GM23248 (cell line): ENCODE data around the gene MEST. TPM values are rescaled to one million over a fixed set of nuclear protein-coding genes. Genes with fewer than 3 reads are reported as not detected.

Experiments
- DNase-seq: peaks from one replicate; pipeline ENCODE4 v3.0.0-alpha.2; 2015
- H2AFZ ChIP-seq: fragments of 200-600 bp; sonication (generic); 2 replicates; pipeline ENCODE4 v1.6.1; 2016; ENCODE audit warnings: antibody characterized with exemption
- H3F3A ChIP-seq: fragments of 200-600 bp; sonication (generic); 2 replicates; pipeline ENCODE4 v1.6.1; 2016; ENCODE audit warnings: mild to moderate bottlenecking, antibody characterized with exemption, mixed run types; ENCODE audit not compliant: insufficient read depth
- H3K27ac ChIP-seq: fragments of 200-600 bp; sonication (generic); 2 replicates; pipeline ENCODE4 v1.5.1; 2016; ENCODE audit warnings: mild to moderate bottlenecking
- H3K27me3 ChIP-seq: fragments of 200-600 bp; sonication (generic); replicated peaks from 2 replicates; pipeline ENCODE4 v1.6.1; 2016; ENCODE audit warnings: mild to moderate bottlenecking; ENCODE audit not compliant: insufficient read depth
- H3K36me3 ChIP-seq: fragments of 200-600 bp; sonication (generic); 2 replicates; pipeline ENCODE4 v1.6.1; 2016; ENCODE audit warnings: low read depth, mild to moderate bottlenecking
- H3K4me1 ChIP-seq: fragments of 200-600 bp; sonication (generic); 2 replicates; pipeline ENCODE4 v1.6.1; 2016; ENCODE audit warnings: mild to moderate bottlenecking; ENCODE audit not compliant: insufficient read depth
- H3K4me2 ChIP-seq: fragments of 200-600 bp; sonication (generic); one replicate; pipeline ENCODE4 v1.6.1; 2016; ENCODE audit warnings: mild to moderate bottlenecking; ENCODE audit not compliant: unreplicated experiment
- H3K4me3 ChIP-seq: fragments of 200-600 bp; sonication (generic); 2 replicates; pipeline ENCODE4 v1.5.1; 2016; ENCODE audit warnings: mild to moderate bottlenecking
- H3K79me2 ChIP-seq: fragments of 200-600 bp; sonication (generic); 2 replicates; pipeline ENCODE4 v1.6.1; 2016; ENCODE audit warnings: mild to moderate bottlenecking; ENCODE audit not compliant: insufficient read depth
- H3K9ac ChIP-seq: fragments of 200-600 bp; sonication (generic); 2 replicates; pipeline ENCODE4 v1.6.1; 2016; ENCODE audit warnings: mild to moderate bottlenecking
- H3K9me2 ChIP-seq: fragments of 200-600 bp; sonication (generic); 2 replicates; pipeline ENCODE4 v1.6.1; 2016; ENCODE audit warnings: mixed run types, mild to moderate bottlenecking, moderate library complexity; ENCODE audit not compliant: insufficient read depth
- H3K9me3 ChIP-seq: fragments of 200-600 bp; sonication (generic); one replicate; pipeline ENCODE4 v1.6.1; 2017; ENCODE audit warnings: low read depth
- H4K20me1 ChIP-seq: fragments of 200-600 bp; sonication (generic); 2 replicates; pipeline ENCODE4 v1.6.0; 2016; ENCODE audit not compliant: insufficient read depth
- EZH2 ChIP-seq: fragments of 200-600 bp; sonication (generic); IDR thresholded peaks from 2 replicates; pipeline ENCODE4 v1.6.1; 2018; ENCODE audit warnings: antibody characterized with exemption, mild to moderate bottlenecking; ENCODE audit not compliant: insufficient read depth, poor library complexity, severe bottlenecking
- EZH2phosphoT487 ChIP-seq: fragments of 200-600 bp; sonication (generic); IDR thresholded peaks from 2 replicates; pipeline ENCODE4 v1.6.1; 2018; ENCODE audit warnings: antibody characterized with exemption, moderate library complexity, mild to moderate bottlenecking, low read depth; ENCODE audit not compliant: insufficient read depth
- WGBS, 2 experiments: methylation state at CpG; one replicate each; pipeline ENCODE4 v1.1.6; 2015 to 2017; ENCODE audit warnings: low lambda C conversion rate in 2 of 2, low coverage in 1 of 2; ENCODE audit errors: missing lambda C conversion rate in 2 of 2; 5-methylcytosine and 5-hydroxymethylcytosine counted together
- in situ Hi-C: fragments of 300-500 bp; cut with MboI; formaldehyde crosslinking; loops from 2 replicates; pipeline ENCODE4 v1.15.0; 2020
- microRNA counts: library from miRNA; unstranded; fragments of <30 nt; microRNA quantifications from one replicate; lab custom pipeline; 2016
- microRNA-seq: library from miRNA; unstranded; fragments of <30 nt; microRNA quantifications from one replicate; pipeline ENCODE4, GENCODE V29; 2016; ENCODE audit warnings: borderline number of aligned reads
- polyA plus RNA-seq: library from polyadenylated mRNA; unstranded; fragments of >200 nt; fragmentation: Nextera tagmentation; extraction: Ambion mirVana; gene quantifications from 2 replicates; pipeline ENCODE4 v1.2.1, GENCODE V29; 2016
- small RNA-seq: library from RNA; depleted of rRNA; stranded (forward); fragments of <200 nt; gene quantifications from one replicate; pipeline ENCODE3, GENCODE V24; 2014; ENCODE audit warnings: low read depth, low replicate concordance
- total RNA-seq: library from RNA; depleted of rRNA; stranded (reverse); fragments of >200 nt; shearing (Covaris generic); gene quantifications from 2 replicates; pipeline ENCODE4 v1.2.3, GENCODE V29; 2014; rRNA removed

MEST gene
- total and polyA plus RNA-seq, 2 experiments from 2014 or later, result 8.5 to 12.6 TPM

GRCh38 chr7:130544356-130544755 is 52.5 kb downstream of the MEST start:
- in situ Hi-C loops, result no loop called here
- no peaks in the 10 kb centered on the region for H3K9me2 ChIP-seq
- no peak overlapping the region for H3K9ac ChIP-seq
- H3K79me2 ChIP-seq, result no peaks in the 10 kb centered on the region
- H3K4me2 ChIP-seq, result no peak overlapping the region
- H3K4me3 ChIP-seq, result no peak overlapping the region
- H3K36me3 ChIP-seq, result no peaks in the 10 kb centered on the region; the same call in 1 of the 2 replicates
- H4K20me1 ChIP-seq, result no peaks in the 10 kb centered on the region
- H3K9me3 ChIP-seq, result no peaks in the 10 kb centered on the region
- no peak overlapping the region for H3K27ac ChIP-seq
- H3K27me3 ChIP-seq, result no peaks in the 10 kb centered on the region
- TF ChIP-seq EZH2phosphoT487 (no peak), EZH2 (no peak)
- H2AFZ ChIP-seq, result no peak overlapping the region
- DNase-seq, result no peak
- H3F3A ChIP-seq, result no peaks in the 10 kb centered on the region
- no peaks in the 10 kb centered on the region for H3K4me1 ChIP-seq
- WGBS, 2 experiments, result 93 to 95% methylated on average over 1 of the region's 1 CpG

GRCh38 chr7:130553398-130554029 is 61.6 kb downstream of the MEST start:
- 95 to 96% methylated on average over 3 of the region's 3 CpGs for WGBS, 2 experiments
- no peaks in the 10 kb centered on the region for H3K27me3 ChIP-seq
- in situ Hi-C loops, result no loop called here

GRCh38 chr7:130554481-130554880 is 62.6 kb downstream of the MEST start:
- Histone ChIP-seq H3K4me3 (no peak overlapping the region), H3K27ac (no peak overlapping the region), H3K36me3 (no peaks in the 10 kb centered on the region), H4K20me1 (no peaks in the 10 kb centered on the region), H3K79me2 (no peaks in the 10 kb centered on the region), H3K9me2 (no peaks in the 10 kb centered on the region), H3K4me1 (no peaks in the 10 kb centered on the region), H3K9ac (no peak overlapping the region), H2AFZ (no peak overlapping the region), H3K4me2 (no peak overlapping the region), H3K27me3 (no peaks in the 10 kb centered on the region), H3K9me3 (no peaks in the 10 kb centered on the region), H3F3A (no peaks in the 10 kb centered on the region)
- WGBS, 2 experiments, result 86 to 88% methylated on average over 3 of the region's 3 CpGs
- in situ Hi-C loops, result no loop called here
- no peak for TF ChIP-seq EZH2phosphoT487
- no peak for TF ChIP-seq EZH2
- DNase-seq, result no peak

More at GRCh38 chr7:130553398-130554029, 61.6 kb downstream of the MEST start:
- no peak for DNase-seq
- Histone ChIP-seq H3K79me2 (no peaks in the 10 kb centered on the region), H4K20me1 (no peaks in the 10 kb centered on the region), H3K4me1 (no peaks in the 10 kb centered on the region), H3K9ac (no peak overlapping the region), H3K4me2 (no peak overlapping the region), H2AFZ (no peak overlapping the region), H3K27ac (no peak overlapping the region), H3F3A (no peaks in the 10 kb centered on the region), H3K9me3 (no peaks in the 10 kb centered on the region), H3K4me3 (no peak overlapping the region), H3K36me3 (no peaks in the 10 kb centered on the region), H3K9me2 (no peaks in the 10 kb centered on the region)
- TF ChIP-seq EZH2phosphoT487 (no peak), EZH2 (no peak)

MicroRNAs encoded within 50 kb of the gene (microRNA counts, 767-probe panel; counts per million panel counts)
- microRNA hsa-miR-335-5p (lab: Ali Mortazavi, UCI), result 447 counts per million, percentile 86 among the panel's probes with 10 or more counts

Small RNAs within 50 kb of the gene (microRNA-seq; reads per million reads assigned to microRNA genes)
- gene MIR335, result 209 reads per million, percentile 59 among the genes with 10 or more reads in this experiment

Small RNAs within 50 kb of the gene (small RNA-seq; reads per million reads assigned to genes)
- not detected for gene MIR335
- gene RF02148, result not detected
- gene RF02149, result not detected
- not detected for gene RF02150

Other genes with a start within 250 kb of the MEST start
- not detected in 2 replicates for gene CPA2, start 225.2 kb upstream of the MEST start, total RNA-seq
- gene CPA2, start 225.2 kb upstream of the MEST start, polyA plus RNA-seq, result not detected in 2 replicates
- 8.6 and 16.7 TPM in 2 replicates for gene CPA4, start 198.9 kb upstream of the MEST start, total RNA-seq
- gene CPA4, start 198.9 kb upstream of the MEST start, polyA plus RNA-seq, result 10.4 and 11.9 TPM in 2 replicates
- not detected in 2 replicates for gene CPA5, start 147.3 kb upstream of the MEST start, total RNA-seq
- 0.23 TPM in 1 of 2 replicates, not detected in the other for gene CPA5, start 147.3 kb upstream of the MEST start, polyA plus RNA-seq
- not detected in 2 replicates for gene CPA1, start 111.6 kb upstream of the MEST start, total RNA-seq
- not detected in 2 replicates for gene CPA1, start 111.6 kb upstream of the MEST start, polyA plus RNA-seq
- gene CEP41, start 51.1 kb upstream of the MEST start, total RNA-seq, result 8.1 and 18.3 TPM in 2 replicates
- 32.3 and 33.9 TPM in 2 replicates for gene CEP41, start 51.1 kb upstream of the MEST start, polyA plus RNA-seq
- 29.7 and 35.2 TPM in 2 replicates for gene COPG2, start 176.7 kb downstream of the MEST start, total RNA-seq
- gene COPG2, start 176.7 kb downstream of the MEST start, polyA plus RNA-seq, result 3.4 and 3.5 TPM in 2 replicates
- not detected in 2 replicates for gene TSGA13, start 194.5 kb downstream of the MEST start, total RNA-seq
- gene TSGA13, start 194.5 kb downstream of the MEST start, polyA plus RNA-seq, result not detected in 2 replicates
- gene KLF14, start 242.1 kb downstream of the MEST start, total RNA-seq, result 0.11 TPM in 1 of 2 replicates, not detected in the other
- 0.24 and 0.25 TPM in 2 replicates for gene KLF14, start 242.1 kb downstream of the MEST start, polyA plus RNA-seq